ENCODE data around the gene MMP19. TPM values are rescaled to one million over a fixed set of nuclear protein-coding genes. Genes with fewer than 3 reads are reported as not detected.

MMP19 gene
- total RNA-seq, 4 donors from 2014 or later = 5.6 to 36.6 (median 11.4) TPM

- Histone ChIP-seq H3K36me3 (no peaks in the 10 kb centered on the region), H3K27ac (peak overlapping the region in 1 of 2 donors; percentile 93), H3K9me3 (no peaks in the 10 kb centered on the region), H3K27me3 (no peaks in the 10 kb centered on the region), H3K4me3 (no peak overlapping the region), H3K4me1 (peaks cover 4 to 12% of the 10 kb centered on the region in 2 donors)
- DNase-seq = no peak
- intact Hi-C loops (cut with DNase I; ENCODE audit: low total_unique reads) = loop anchor here (5.0 kb wide), 1 partner anchor 104 kb away; the partner anchor contains the start of gene DGKA
- TF ChIP-seq CTCF (IDR thresholded peaks at IDR 0.05) = no peak
Measured at GRCh38 chr12:55827806-55828205, 14.9 kb downstream of the MMP19 start.

- Histone ChIP-seq H3K9me3 (no peaks in the 10 kb centered on the region), H3K4me3 (no peak overlapping the region), H3K36me3 (no peaks in the 10 kb centered on the region), H3K27me3 (no peaks in the 10 kb centered on the region), H3K27ac (no peak overlapping the region), H3K4me1 (peaks cover 4 to 8% of the 10 kb centered on the region in 2 donors)
- TF ChIP-seq CTCF (IDR thresholded peaks at IDR 0.05) (no peak), POLR2A (IDR thresholded peaks at IDR 0.05) (no peak)
- intact Hi-C loops (cut with DNase I; ENCODE audit: low total_unique reads) = loop anchor here (5.0 kb wide), 1 partner anchor 108 kb away; the partner anchor contains the start of gene DGKA
- DNase-seq = no peak
Measured at GRCh38 chr12:55824726-55825125, 18.0 kb downstream of the MMP19 start.

GRCh38 chr12:55823419-55823818, 19.3 kb downstream of the MMP19 start:
- intact Hi-C loops (cut with DNase I; ENCODE audit: low total_unique reads) = no loop called here
- H3K4me3 ChIP-seq = no peak overlapping the region

GRCh38 chr12:55822228-55822627, 20.5 kb downstream of the MMP19 start:
- H3K27ac ChIP-seq = no peak overlapping the region
- no peaks in the 10 kb centered on the region for H3K36me3 ChIP-seq
- peaks cover 0 to 4% of the 10 kb centered on the region in 2 donors for H3K4me1 ChIP-seq
- no peaks in the 10 kb centered on the region for H3K9me3 ChIP-seq
- no peaks in the 10 kb centered on the region for H3K27me3 ChIP-seq
- intact Hi-C loops (cut with DNase I; ENCODE audit: low total_unique reads) = no loop called here
- TF ChIP-seq CTCF (IDR thresholded peaks at IDR 0.05) (no peak), POLR2A (IDR thresholded peaks at IDR 0.05) (no peak)
- DNase-seq = no peak
- no peak overlapping the region for H3K4me3 ChIP-seq

More at GRCh38 chr12:55823419-55823818, 19.3 kb downstream of the MMP19 start:
- DNase-seq = no peak
- Histone ChIP-seq H3K27me3 (no peaks in the 10 kb centered on the region), H3K36me3 (no peaks in the 10 kb centered on the region), H3K27ac (no peak overlapping the region), H3K4me1 (peaks cover 4% of the 10 kb centered on the region in 2 donors), H3K9me3 (no peaks in the 10 kb centered on the region)
- TF ChIP-seq POLR2A (IDR thresholded peaks at IDR 0.05) = no peak
- no peak for TF ChIP-seq CTCF (IDR thresholded peaks at IDR 0.05)

- H3K4me1 ChIP-seq = peaks cover 2% of the 10 kb centered on the region in 2 donors
- H3K9me3 ChIP-seq = no peaks in the 10 kb centered on the region
- intact Hi-C loops (cut with DNase I; ENCODE audit: low total_unique reads) = no loop called here
- no peak for DNase-seq
- H3K27me3 ChIP-seq = no peaks in the 10 kb centered on the region
- no peaks in the 10 kb centered on the region for H3K36me3 ChIP-seq
- no peak for TF ChIP-seq POLR2A (IDR thresholded peaks at IDR 0.05)
- TF ChIP-seq CTCF (IDR thresholded peaks at IDR 0.05) = no peak
- H3K27ac ChIP-seq = no peak overlapping the region
- no peak overlapping the region for H3K4me3 ChIP-seq
Measured at GRCh38 chr12:55820679-55821078, 22.1 kb downstream of the MMP19 start.
